Left ventricle myocardium inferior (tissue), 1 donor: ENCODE results near the gene RAPGEF2. TPM values are rescaled to one million over a fixed set of nuclear protein-coding genes. Genes with fewer than 3 reads are reported as not detected.

Source experiments
- DNase-seq: peaks from one replicate; pipeline ENCODE4 v3.0.0-alpha.2; 2020
- H3K27ac ChIP-seq: fragments of 200-600 bp; replicated peaks from 2 replicates; pipeline ENCODE4 v1.8.0; 2021
- H3K27me3 ChIP-seq: fragments of 200-600 bp; 2 replicates; pipeline ENCODE4 v1.8.0; 2021; ENCODE audit warnings: low read depth
- H3K36me3 ChIP-seq: fragments of 200-600 bp; 2 replicates; pipeline ENCODE4 v1.8.0; 2021
- H3K4me1 ChIP-seq: fragments of 200-600 bp; 2 replicates; pipeline ENCODE4 v1.8.0; 2021
- H3K4me3 ChIP-seq: fragments of 200-600 bp; 2 replicates; pipeline ENCODE4 v1.8.0; 2021; ENCODE audit warnings: mild to moderate bottlenecking, moderate library complexity
- H3K9me3 ChIP-seq: fragments of 200-600 bp; replicated peaks from 2 replicates; pipeline ENCODE4 v1.8.0; 2021
- CTCF ChIP-seq: fragments of 200-600 bp; IDR thresholded peaks from 2 replicates; pipeline ENCODE4 v1.8.0; 2021; ENCODE audit warnings: antibody characterized with exemption, mild to moderate bottlenecking, borderline replicate concordance
- intact Hi-C: fragments of 100-400 bp; cut with micrococcal nuclease; formaldehyde crosslinking; loops from one replicate; pipeline ENCODE4 v1.11.0; 2022
- total RNA-seq: library from RNA; stranded (reverse); fragmentation: NEBNext Ultra II Directional; extraction: Animal tissue kit (Norgen Biotek cat#: 25700); gene quantifications from one replicate; pipeline ENCODE4 v1.2.1, GENCODE V29; 2021
- donor health status: DM: no; HTN: yes; CAD: no; lungs with severe emphysema.

The RAPGEF2 gene
- total RNA-seq, 1 donor from 2014 or later, result 51.5 TPM

- H3K27ac ChIP-seq, result no peak overlapping the region
- peaks cover 100% of the 10 kb centered on the region for H3K4me1 ChIP-seq
- no peaks in the 10 kb centered on the region for H3K36me3 ChIP-seq
- TF ChIP-seq CTCF, result no peak
- no peak for DNase-seq
- intact Hi-C loops, result no loop called here
- no peaks in the 10 kb centered on the region for H3K27me3 ChIP-seq
- H3K9me3 ChIP-seq, result no peaks in the 10 kb centered on the region
- no peak overlapping the region for H3K4me3 ChIP-seq
Measured at GRCh38 chr4:159142241-159142640, 39.4 kb downstream of the RAPGEF2 start.

- no peak for DNase-seq
- no peak for TF ChIP-seq CTCF
- no peak overlapping the region for H3K27ac ChIP-seq
- no peaks in the 10 kb centered on the region for H3K9me3 ChIP-seq
- intact Hi-C loops, result no loop called here
- no peak overlapping the region for H3K4me3 ChIP-seq
- H3K36me3 ChIP-seq, result no peaks in the 10 kb centered on the region
- H3K27me3 ChIP-seq, result no peaks in the 10 kb centered on the region
- H3K4me1 ChIP-seq, result peaks cover 100% of the 10 kb centered on the region
Measured at GRCh38 chr4:159142681-159143384, 40.0 kb downstream of the RAPGEF2 start.

- no peaks in the 10 kb centered on the region for H3K36me3 ChIP-seq
Measured at GRCh38 chr4:159143687-159144086, 40.8 kb downstream of the RAPGEF2 start.

GRCh38 chr4:159144112-159144694 lies 41.3 kb downstream of the RAPGEF2 start:
- peaks cover 100% of the 10 kb centered on the region for H3K4me1 ChIP-seq
- no peaks in the 10 kb centered on the region for H3K9me3 ChIP-seq
- no peak for DNase-seq
- intact Hi-C loops, result no loop called here
- no peaks in the 10 kb centered on the region for H3K27me3 ChIP-seq
- H3K36me3 ChIP-seq, result no peaks in the 10 kb centered on the region
- H3K4me3 ChIP-seq, result no peak overlapping the region
- no peak for TF ChIP-seq CTCF
- no peak overlapping the region for H3K27ac ChIP-seq

More at GRCh38 chr4:159143687-159144086, 40.8 kb downstream of the RAPGEF2 start:
- no peak for TF ChIP-seq CTCF
- H3K9me3 ChIP-seq, result no peaks in the 10 kb centered on the region
- peaks cover 100% of the 10 kb centered on the region for H3K4me1 ChIP-seq
- H3K27me3 ChIP-seq, result no peaks in the 10 kb centered on the region
- no peak for DNase-seq
- intact Hi-C loops, result no loop called here
- no peak overlapping the region for H3K27ac ChIP-seq
- H3K4me3 ChIP-seq, result no peak overlapping the region

GRCh38 chr4:159145318-159145991 lies 42.6 kb downstream of the RAPGEF2 start:
- Histone ChIP-seq H3K27me3 (no peaks in the 10 kb centered on the region), H3K36me3 (no peaks in the 10 kb centered on the region), H3K27ac (no peak overlapping the region), H3K9me3 (no peaks in the 10 kb centered on the region), H3K4me3 (no peak overlapping the region), H3K4me1 (peaks cover 100% of the 10 kb centered on the region)
- no peak for TF ChIP-seq CTCF
- intact Hi-C loops, result no loop called here
- DNase-seq, result no peak
